ENCODE measurements around the gene SEC14L6. TPM values are rescaled to one million over a fixed set of nuclear protein-coding genes. Genes with fewer than 3 reads are reported as not detected.
A peak's percentile ranks its signal among the peaks of the same experiment; 100 is the strongest.

The SEC14L6 gene
- total RNA-seq, 2 experiments from 2014 or later = not detected

DNA sequence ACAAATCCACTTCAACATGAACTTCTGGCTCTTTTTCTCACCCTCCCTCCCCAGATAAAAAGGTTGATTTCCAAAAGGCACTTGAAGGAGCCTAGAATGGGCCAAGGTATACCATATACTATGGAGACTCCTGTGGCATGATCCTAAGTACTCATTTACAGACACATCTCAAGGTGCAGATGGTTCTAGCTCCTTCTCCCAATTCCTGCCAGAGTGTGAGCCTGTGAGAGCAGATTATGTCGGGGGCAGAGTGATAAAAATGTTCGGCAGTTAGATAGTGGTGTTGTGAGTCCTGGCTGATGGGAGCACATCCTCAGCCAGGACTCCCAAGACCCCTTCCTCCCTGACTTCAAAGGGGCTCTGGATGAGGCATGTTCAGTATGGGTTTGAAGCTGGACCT is 66.6 kb downstream of the SEC14L6 start:
- H3K27me3 ChIP-seq (ENCODE audit: control insufficient read depth in 1 of 2, insufficient read depth in 2 of 2, low read length in 2 of 2) = peaks cover 0 to 2% of the 10 kb centered on the region in 2 experiments
- H3K9me3 ChIP-seq (ENCODE audit: control insufficient read depth in 1 of 2, insufficient read depth in 1 of 2, low read length in 2 of 2) = no peaks in the 10 kb centered on the region
- H3K36me3 ChIP-seq (ENCODE audit: insufficient read depth, low read length) = no peaks in the 10 kb centered on the region
- peaks cover 4% of the 10 kb centered on the region for H3K4me1 ChIP-seq (ENCODE audit: insufficient read depth, low read length)
- H3K27ac ChIP-seq (ENCODE audit: low read depth in 1 of 2, low read length in 2 of 2) = no peak overlapping the region
- no peaks in the 10 kb centered on the region for H3K4me1 Mint-ChIP-seq (ENCODE audit: low read depth)
- peaks cover 5% of the 10 kb centered on the region for H3K27me3 Mint-ChIP-seq
- no peak overlapping the region for H3K4me3 Mint-ChIP-seq
- ChIA-PET CTCF (no interaction called here), POLR2A (no interaction called here)
- no peaks in the 10 kb centered on the region for H3K36me3 Mint-ChIP-seq (ENCODE audit: low read depth)
- intact Hi-C loops (cut with DNase I, micrococcal nuclease) = loop anchor here in 1 of 2 experiments (10.0 kb wide), 1 partner anchor 375 kb away; no protein-coding TSS in a partner anchor
- TF ChIP-seq, protein P1, sequence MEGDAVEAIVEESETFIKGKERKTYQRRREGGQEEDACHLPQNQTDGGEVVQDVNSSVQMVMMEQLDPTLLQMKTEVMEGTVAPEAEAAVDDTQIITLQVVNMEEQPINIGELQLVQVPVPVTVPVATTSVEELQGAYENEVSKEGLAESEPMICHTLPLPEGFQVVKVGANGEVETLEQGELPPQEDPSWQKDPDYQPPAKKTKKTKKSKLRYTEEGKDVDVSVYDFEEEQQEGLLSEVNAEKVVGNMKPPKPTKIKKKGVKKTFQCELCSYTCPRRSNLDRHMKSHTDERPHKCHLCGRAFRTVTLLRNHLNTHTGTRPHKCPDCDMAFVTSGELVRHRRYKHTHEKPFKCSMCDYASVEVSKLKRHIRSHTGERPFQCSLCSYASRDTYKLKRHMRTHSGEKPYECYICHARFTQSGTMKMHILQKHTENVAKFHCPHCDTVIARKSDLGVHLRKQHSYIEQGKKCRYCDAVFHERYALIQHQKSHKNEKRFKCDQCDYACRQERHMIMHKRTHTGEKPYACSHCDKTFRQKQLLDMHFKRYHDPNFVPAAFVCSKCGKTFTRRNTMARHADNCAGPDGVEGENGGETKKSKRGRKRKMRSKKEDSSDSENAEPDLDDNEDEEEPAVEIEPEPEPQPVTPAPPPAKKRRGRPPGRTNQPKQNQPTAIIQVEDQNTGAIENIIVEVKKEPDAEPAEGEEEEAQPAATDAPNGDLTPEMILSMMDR (IDR thresholded peaks at IDR 0.05) = no peak
- H3K4me3 ChIP-seq (ENCODE audit: low read length) = no peak overlapping the region
- DNase-seq = no peak
- no peaks in the 10 kb centered on the region for H3K9me3 Mint-ChIP-seq
- no peak for ATAC-seq (ENCODE audit: poor library complexity)
- H3K27ac Mint-ChIP-seq = no peak overlapping the region

DNA sequence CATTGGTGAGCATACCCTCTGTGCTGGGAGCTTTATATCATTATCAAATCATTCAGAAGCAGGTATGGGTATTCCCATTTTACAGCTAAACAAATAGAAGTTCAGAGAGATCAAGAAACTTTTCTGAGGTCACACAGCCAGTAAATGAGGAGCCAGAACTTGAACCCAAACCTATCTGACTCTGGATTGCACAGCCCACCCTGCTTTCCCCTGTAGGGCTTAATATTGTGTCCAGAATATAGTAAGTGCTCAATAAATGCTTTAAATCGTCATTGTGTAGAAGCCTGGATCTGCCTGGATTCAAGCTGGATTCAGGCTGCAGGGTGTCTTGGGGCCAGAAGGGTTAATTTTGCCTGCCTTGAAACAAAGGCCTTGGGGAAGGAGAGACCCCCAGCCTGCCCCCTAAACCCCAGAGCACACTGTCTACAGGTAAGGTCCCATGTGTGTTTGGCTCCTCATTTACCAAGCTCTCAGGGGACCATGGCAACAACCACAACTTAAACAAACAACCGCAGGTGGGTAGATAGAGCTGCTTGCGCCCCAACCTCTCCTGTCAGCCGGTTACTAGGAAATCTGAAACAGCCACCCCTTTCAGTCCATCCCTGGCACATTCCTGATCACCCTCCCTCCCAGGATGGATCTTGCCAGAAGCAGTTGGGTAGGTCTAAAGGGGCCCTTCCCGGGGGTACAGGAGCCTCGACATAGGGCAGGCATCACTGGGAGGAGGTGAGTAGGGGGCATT is 71.7 kb downstream of the SEC14L6 start:
- TF ChIP-seq, protein P1 (IDR thresholded peaks at IDR 0.05) = no peak
- peaks cover 12% of the 10 kb centered on the region for H3K4me1 ChIP-seq (ENCODE audit: insufficient read depth, low read length)
- Mint-ChIP-seq H3K9me3 (no peaks in the 10 kb centered on the region), H3K4me1 (ENCODE audit: low read depth) (no peaks in the 10 kb centered on the region), H3K4me3 (no peak overlapping the region), H3K36me3 (ENCODE audit: low read depth) (no peaks in the 10 kb centered on the region), H3K27ac (no peak overlapping the region), H3K27me3 (peaks cover 23% of the 10 kb centered on the region)
- ChIA-PET CTCF (interaction anchor here (1.4 kb wide), 1 partner anchor 11 kb away, joined by 3 read pairs; no protein-coding TSS in a partner anchor), POLR2A (no interaction called here)
- no peaks in the 10 kb centered on the region for H3K9me3 ChIP-seq (ENCODE audit: control insufficient read depth in 1 of 2, insufficient read depth in 1 of 2, low read length in 2 of 2)
- no peaks in the 10 kb centered on the region for H3K36me3 ChIP-seq (ENCODE audit: insufficient read depth, low read length)
- no peak overlapping the region for H3K27ac ChIP-seq (ENCODE audit: low read depth in 1 of 2, low read length in 2 of 2)
- intact Hi-C loops (cut with DNase I, micrococcal nuclease) = no loop called here
- ATAC-seq (ENCODE audit: poor library complexity) (peak; percentile 88), DNase-seq (peak in 5 of 14 experiments; percentile 7 to 71 (median 55))
- peaks cover 9 to 14% of the 10 kb centered on the region in 2 experiments for H3K27me3 ChIP-seq (ENCODE audit: control insufficient read depth in 1 of 2, insufficient read depth in 2 of 2, low read length in 2 of 2)
- H3K4me3 ChIP-seq (ENCODE audit: low read length) = no peak overlapping the region

GRCh38 chr22:30474121-30474520 is 72.4 kb downstream of the SEC14L6 start:
- no peak for DNase-seq
- no peaks in the 10 kb centered on the region for H3K9me3 ChIP-seq (ENCODE audit: control insufficient read depth in 1 of 2, insufficient read depth in 1 of 2, low read length in 2 of 2)
- ChIA-PET POLR2A (no interaction called here), CTCF (interaction anchor here (1.4 kb wide), 1 partner anchor 12 kb away, joined by 3 read pairs; no protein-coding TSS in a partner anchor)
- H3K27me3 ChIP-seq (ENCODE audit: control insufficient read depth in 1 of 2, insufficient read depth in 2 of 2, low read length in 2 of 2) = peaks cover 9 to 14% of the 10 kb centered on the region in 2 experiments
- Mint-ChIP-seq H3K36me3 (ENCODE audit: low read depth) (no peaks in the 10 kb centered on the region), H3K27ac (no peak overlapping the region), H3K27me3 (peaks cover 24% of the 10 kb centered on the region), H3K9me3 (no peaks in the 10 kb centered on the region), H3K4me1 (ENCODE audit: low read depth) (no peaks in the 10 kb centered on the region), H3K4me3 (no peak overlapping the region)
- H3K4me1 ChIP-seq (ENCODE audit: insufficient read depth, low read length) = peaks cover 12% of the 10 kb centered on the region
- TF ChIP-seq, protein P1 (IDR thresholded peaks at IDR 0.05) = no peak
- H3K36me3 ChIP-seq (ENCODE audit: insufficient read depth, low read length) = no peaks in the 10 kb centered on the region
- H3K4me3 ChIP-seq (ENCODE audit: low read length) = no peak overlapping the region
- no peak for ATAC-seq (ENCODE audit: poor library complexity)
- intact Hi-C loops (cut with DNase I, micrococcal nuclease) = no loop called here
- no peak overlapping the region for H3K27ac ChIP-seq (ENCODE audit: low read depth in 1 of 2, low read length in 2 of 2)
